Measurements from ENCODE around the gene NINJ1. TPM values are rescaled to one million over a fixed set of nuclear protein-coding genes. Genes with fewer than 3 reads are reported as not detected.

Gene NINJ1
- total and polyA plus RNA-seq, 2 of the 13 experiments (the other 11 are each of a cell fraction or from before 2014, with no cell fraction given), result 81.2 to 92.1 TPM

DNA sequence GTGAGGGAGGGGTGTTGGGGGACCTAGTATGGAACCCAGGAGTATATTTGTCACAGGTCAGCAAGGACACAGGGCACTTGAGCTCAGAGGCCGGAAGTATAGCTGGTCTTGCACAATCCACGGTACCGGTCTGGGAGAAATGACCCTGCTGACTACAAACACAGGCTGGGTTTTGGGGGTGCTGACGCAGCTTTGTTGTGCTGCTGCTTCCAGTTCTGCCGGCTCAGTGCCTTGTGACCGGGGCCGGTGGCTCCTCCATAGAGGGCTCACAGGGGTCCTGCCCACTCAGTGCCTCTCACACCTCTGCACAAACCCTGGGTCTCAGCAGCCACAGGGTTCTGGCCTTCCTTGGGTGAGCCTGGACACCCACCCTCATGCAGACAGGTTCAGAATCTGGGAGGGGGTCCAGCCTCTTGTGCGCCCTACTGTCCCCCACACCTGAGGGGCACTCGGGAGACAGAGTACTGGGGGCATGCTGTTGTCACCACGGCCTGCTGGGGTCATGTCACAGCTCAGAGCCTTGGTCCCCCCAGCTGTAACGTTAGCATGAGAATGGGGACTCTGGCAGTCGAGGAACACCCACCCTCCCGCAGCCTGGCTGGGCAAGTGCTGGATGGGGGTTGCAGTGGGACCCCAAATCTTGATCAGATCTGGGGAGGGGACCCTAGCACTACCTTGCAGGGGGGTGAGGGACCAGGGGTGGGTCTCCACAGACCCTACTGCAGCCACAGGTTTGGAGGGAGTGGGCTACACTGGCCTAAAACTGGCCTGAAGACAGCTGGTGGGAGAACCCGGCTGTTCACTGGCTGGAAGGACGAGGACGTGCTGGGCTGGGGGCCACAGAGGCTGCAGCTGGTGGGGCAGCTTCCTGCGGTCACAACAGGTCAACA lies 17.7 kb downstream of the NINJ1 start (continued):
- TF ChIP-seq ZNF318 (CRISPR knock-in tag; IDR thresholded peaks at IDR 0.05), result no peak
- TF ChIP-seq, protein P1, sequence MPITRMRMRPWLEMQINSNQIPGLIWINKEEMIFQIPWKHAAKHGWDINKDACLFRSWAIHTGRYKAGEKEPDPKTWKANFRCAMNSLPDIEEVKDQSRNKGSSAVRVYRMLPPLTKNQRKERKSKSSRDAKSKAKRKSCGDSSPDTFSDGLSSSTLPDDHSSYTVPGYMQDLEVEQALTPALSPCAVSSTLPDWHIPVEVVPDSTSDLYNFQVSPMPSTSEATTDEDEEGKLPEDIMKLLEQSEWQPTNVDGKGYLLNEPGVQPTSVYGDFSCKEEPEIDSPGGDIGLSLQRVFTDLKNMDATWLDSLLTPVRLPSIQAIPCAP (CRISPR knock-in tag; IDR thresholded peaks at IDR 0.05; ENCODE audit: low read depth), result no peak
- TF ChIP-seq ZFP36 (IDR thresholded peaks at IDR 0.05; ENCODE audit: borderline replicate concordance, low read depth, low read length, partially characterized antibody), result no peak
- TF ChIP-seq PHF21A (CRISPR knock-in tag; IDR thresholded peaks at IDR 0.05), result peak; percentile 68; the same call in 1 of the 2 replicates
- TF ChIP-seq ZNF530 (CRISPR knock-in tag; IDR thresholded peaks at IDR 0.05; ENCODE audit: low read depth), result no peak
- no peak for TF ChIP-seq MLLT10 (CRISPR knock-in tag; IDR thresholded peaks at IDR 0.05)
- TF ChIP-seq, protein P2, sequence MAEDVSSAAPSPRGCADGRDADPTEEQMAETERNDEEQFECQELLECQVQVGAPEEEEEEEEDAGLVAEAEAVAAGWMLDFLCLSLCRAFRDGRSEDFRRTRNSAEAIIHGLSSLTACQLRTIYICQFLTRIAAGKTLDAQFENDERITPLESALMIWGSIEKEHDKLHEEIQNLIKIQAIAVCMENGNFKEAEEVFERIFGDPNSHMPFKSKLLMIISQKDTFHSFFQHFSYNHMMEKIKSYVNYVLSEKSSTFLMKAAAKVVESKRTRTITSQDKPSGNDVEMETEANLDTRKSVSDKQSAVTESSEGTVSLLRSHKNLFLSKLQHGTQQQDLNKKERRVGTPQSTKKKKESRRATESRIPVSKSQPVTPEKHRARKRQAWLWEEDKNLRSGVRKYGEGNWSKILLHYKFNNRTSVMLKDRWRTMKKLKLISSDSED (CRISPR knock-in tag; IDR thresholded peaks at IDR 0.05), result no peak
- TF ChIP-seq ZNF432 (CRISPR knock-in tag; IDR thresholded peaks at IDR 0.05; ENCODE audit: borderline replicate concordance), result no peak
- TF ChIP-seq ZNF230 (CRISPR knock-in tag; IDR thresholded peaks at IDR 0.05), result no peak
- TF ChIP-seq FOXP4 (CRISPR knock-in tag; IDR thresholded peaks at IDR 0.05), result peak; percentile 67
- no peak for TF ChIP-seq ZNF276 (CRISPR knock-in tag; IDR thresholded peaks at IDR 0.05; ENCODE audit: low read depth)
